GM12891 (cell line): ENCODE data around the gene RUNX2.

Source experiments
- PAX5 ChIP-seq: IDR thresholded peaks from 2 replicates; pipeline ENCODE4 v1.6.1; 2011; ENCODE audit warnings: low read length, moderate library complexity, mild to moderate bottlenecking; ENCODE audit not compliant: insufficient read depth, severe bottlenecking
- POLR2A ChIP-seq: IDR thresholded peaks from 2 replicates; pipeline ENCODE4 v1.6.1; 2011; ENCODE audit warnings: low read depth, low read length, control low read depth
- POLR2AphosphoS5 ChIP-seq: IDR thresholded peaks from 2 replicates; pipeline ENCODE4 v1.6.1; 2011; ENCODE audit warnings: low read depth, low read length, control low read depth
- POU2F2 ChIP-seq: IDR thresholded peaks from 2 replicates; pipeline ENCODE4 v1.6.1; 2011; ENCODE audit warnings: low read depth, mild to moderate bottlenecking, control low read depth, low read length, moderate library complexity
- SPI1 ChIP-seq: IDR thresholded peaks from 2 replicates; pipeline ENCODE4 v1.6.1; 2011; ENCODE audit warnings: low read depth, low read length, control low read depth
- TAF1 ChIP-seq: IDR thresholded peaks from 2 replicates; pipeline ENCODE4 v1.6.1; 2011; ENCODE audit warnings: low read depth, low read length, control low read depth

- TF ChIP-seq POLR2A (no peak), POU2F2 (no peak), TAF1 (no peak), POLR2AphosphoS5 (no peak), SPI1 (no peak), PAX5 (no peak)
Measured at GRCh38 chr6:45513213-45513618, 185.1 kb downstream of the RUNX2 start.
